ENCODE results near the gene ATF7IP2. TPM values are rescaled to one million over a fixed set of nuclear protein-coding genes. Genes with fewer than 3 reads are reported as not detected.
"Not testable (repeated sequence)": the region's sequence is repeated elsewhere in the genome, so short reads cannot be mapped to it uniquely, and the experiment has no call there.

Gene ATF7IP2
- total and polyA plus RNA-seq, 2 of the 13 experiments (the other 11 are each of a cell fraction or from before 2014, with no cell fraction given) = 117 to 217 TPM

DNA sequence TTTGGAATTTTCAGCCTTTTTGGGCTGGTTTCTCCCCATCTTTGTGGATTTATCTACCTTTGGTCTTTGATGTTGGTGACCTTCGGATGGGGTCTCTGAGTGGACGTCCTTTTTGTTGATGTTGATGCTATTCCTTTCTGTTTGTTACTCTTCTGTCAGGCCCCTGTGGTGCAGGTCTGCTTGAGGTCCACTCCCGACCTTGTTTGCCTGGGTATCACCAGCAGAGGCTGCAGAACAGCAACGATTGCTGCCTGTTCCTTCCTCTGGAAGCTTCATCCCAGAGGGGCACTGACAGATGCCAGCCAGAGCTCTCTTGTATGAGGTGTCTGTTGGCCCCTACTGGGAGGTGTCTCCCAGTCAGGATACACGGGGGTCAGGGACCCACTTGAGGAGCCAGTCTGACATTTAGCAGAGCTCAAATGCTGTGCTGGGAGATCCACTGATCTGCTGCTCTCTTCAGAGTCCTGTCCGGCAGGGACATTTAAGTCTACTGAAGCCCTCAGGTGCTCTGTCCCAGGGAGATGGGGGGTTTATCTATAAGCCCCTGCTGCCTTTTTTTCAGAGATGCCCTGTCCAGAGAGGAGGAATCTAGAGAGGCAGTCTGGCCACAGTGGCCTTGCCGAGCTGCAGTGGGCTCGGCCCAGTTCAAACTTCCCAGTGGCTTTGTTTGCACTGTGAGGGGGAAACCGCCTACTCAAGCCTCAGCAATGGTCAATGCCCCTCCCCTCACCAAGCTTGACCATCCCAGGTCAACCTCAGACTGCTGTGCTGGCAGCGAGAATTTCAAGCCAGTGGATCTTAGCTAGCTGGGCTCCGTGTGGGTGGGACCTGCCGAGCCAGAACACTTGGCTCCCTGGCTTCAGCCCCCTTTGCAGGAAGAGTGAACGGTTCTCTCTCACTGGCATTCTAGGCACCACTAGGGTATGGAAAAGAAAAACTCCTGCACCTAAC is 66.6 kb downstream of the ATF7IP2 start (continued):
- TF ChIP-seq, protein P1, sequence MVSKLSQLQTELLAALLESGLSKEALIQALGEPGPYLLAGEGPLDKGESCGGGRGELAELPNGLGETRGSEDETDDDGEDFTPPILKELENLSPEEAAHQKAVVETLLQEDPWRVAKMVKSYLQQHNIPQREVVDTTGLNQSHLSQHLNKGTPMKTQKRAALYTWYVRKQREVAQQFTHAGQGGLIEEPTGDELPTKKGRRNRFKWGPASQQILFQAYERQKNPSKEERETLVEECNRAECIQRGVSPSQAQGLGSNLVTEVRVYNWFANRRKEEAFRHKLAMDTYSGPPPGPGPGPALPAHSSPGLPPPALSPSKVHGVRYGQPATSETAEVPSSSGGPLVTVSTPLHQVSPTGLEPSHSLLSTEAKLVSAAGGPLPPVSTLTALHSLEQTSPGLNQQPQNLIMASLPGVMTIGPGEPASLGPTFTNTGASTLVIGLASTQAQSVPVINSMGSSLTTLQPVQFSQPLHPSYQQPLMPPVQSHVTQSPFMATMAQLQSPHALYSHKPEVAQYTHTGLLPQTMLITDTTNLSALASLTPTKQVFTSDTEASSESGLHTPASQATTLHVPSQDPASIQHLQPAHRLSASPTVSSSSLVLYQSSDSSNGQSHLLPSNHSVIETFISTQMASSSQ (IDR thresholded peaks at IDR 0.05; ENCODE audit: low read depth) = not testable (repeated sequence)
- TF ChIP-seq, protein P1 (CRISPR knock-in tag; IDR thresholded peaks at IDR 0.05; ENCODE audit: borderline replicate concordance) = peak; percentile 68; the same call in 1 of the 2 replicates
- TF ChIP-seq BCL6 (CRISPR knock-in tag; IDR thresholded peaks at IDR 0.05) (peak; percentile 41; the same call in 1 of the 2 replicates), SALL1 (CRISPR knock-in tag; IDR thresholded peaks at IDR 0.05) (peak; percentile 91), HNRNPL (IDR thresholded peaks at IDR 0.05; ENCODE audit: low read depth, low read length) (peak; percentile 82), FOSL2 (CRISPR knock-in tag; IDR thresholded peaks at IDR 0.05) (peak; percentile 73), KMT2A (CRISPR knock-in tag; IDR thresholded peaks at IDR 0.05) (peak; percentile 84; the same call in 1 of the 2 replicates), ZNF337 (CRISPR knock-in tag; IDR thresholded peaks at IDR 0.05; ENCODE audit: borderline replicate concordance, low read depth) (peak; percentile 79; the same call in 1 of the 2 replicates)
- TF ChIP-seq, protein P2, sequence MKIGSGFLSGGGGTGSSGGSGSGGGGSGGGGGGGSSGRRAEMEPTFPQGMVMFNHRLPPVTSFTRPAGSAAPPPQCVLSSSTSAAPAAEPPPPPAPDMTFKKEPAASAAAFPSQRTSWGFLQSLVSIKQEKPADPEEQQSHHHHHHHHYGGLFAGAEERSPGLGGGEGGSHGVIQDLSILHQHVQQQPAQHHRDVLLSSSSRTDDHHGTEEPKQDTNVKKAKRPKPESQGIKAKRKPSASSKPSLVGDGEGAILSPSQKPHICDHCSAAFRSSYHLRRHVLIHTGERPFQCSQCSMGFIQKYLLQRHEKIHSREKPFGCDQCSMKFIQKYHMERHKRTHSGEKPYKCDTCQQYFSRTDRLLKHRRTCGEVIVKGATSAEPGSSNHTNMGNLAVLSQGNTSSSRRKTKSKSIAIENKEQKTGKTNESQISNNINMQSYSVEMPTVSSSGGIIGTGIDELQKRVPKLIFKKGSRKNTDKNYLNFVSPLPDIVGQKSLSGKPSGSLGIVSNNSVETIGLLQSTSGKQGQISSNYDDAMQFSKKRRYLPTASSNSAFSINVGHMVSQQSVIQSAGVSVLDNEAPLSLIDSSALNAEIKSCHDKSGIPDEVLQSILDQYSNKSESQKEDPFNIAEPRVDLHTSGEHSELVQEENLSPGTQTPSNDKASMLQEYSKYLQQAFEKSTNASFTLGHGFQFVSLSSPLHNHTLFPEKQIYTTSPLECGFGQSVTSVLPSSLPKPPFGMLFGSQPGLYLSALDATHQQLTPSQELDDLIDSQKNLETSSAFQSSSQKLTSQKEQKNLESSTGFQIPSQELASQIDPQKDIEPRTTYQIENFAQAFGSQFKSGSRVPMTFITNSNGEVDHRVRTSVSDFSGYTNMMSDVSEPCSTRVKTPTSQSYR (CRISPR knock-in tag; IDR thresholded peaks at IDR 0.05; ENCODE audit: borderline replicate concordance) = peak; percentile 64; the same call in 1 of the 2 replicates
- TF ChIP-seq, protein P3, sequence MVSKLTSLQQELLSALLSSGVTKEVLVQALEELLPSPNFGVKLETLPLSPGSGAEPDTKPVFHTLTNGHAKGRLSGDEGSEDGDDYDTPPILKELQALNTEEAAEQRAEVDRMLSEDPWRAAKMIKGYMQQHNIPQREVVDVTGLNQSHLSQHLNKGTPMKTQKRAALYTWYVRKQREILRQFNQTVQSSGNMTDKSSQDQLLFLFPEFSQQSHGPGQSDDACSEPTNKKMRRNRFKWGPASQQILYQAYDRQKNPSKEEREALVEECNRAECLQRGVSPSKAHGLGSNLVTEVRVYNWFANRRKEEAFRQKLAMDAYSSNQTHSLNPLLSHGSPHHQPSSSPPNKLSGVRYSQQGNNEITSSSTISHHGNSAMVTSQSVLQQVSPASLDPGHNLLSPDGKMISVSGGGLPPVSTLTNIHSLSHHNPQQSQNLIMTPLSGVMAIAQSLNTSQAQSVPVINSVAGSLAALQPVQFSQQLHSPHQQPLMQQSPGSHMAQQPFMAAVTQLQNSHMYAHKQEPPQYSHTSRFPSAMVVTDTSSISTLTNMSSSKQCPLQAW (CRISPR knock-in tag; IDR thresholded peaks at IDR 0.05) = peak; percentile 55
- TF ChIP-seq, protein P4, sequence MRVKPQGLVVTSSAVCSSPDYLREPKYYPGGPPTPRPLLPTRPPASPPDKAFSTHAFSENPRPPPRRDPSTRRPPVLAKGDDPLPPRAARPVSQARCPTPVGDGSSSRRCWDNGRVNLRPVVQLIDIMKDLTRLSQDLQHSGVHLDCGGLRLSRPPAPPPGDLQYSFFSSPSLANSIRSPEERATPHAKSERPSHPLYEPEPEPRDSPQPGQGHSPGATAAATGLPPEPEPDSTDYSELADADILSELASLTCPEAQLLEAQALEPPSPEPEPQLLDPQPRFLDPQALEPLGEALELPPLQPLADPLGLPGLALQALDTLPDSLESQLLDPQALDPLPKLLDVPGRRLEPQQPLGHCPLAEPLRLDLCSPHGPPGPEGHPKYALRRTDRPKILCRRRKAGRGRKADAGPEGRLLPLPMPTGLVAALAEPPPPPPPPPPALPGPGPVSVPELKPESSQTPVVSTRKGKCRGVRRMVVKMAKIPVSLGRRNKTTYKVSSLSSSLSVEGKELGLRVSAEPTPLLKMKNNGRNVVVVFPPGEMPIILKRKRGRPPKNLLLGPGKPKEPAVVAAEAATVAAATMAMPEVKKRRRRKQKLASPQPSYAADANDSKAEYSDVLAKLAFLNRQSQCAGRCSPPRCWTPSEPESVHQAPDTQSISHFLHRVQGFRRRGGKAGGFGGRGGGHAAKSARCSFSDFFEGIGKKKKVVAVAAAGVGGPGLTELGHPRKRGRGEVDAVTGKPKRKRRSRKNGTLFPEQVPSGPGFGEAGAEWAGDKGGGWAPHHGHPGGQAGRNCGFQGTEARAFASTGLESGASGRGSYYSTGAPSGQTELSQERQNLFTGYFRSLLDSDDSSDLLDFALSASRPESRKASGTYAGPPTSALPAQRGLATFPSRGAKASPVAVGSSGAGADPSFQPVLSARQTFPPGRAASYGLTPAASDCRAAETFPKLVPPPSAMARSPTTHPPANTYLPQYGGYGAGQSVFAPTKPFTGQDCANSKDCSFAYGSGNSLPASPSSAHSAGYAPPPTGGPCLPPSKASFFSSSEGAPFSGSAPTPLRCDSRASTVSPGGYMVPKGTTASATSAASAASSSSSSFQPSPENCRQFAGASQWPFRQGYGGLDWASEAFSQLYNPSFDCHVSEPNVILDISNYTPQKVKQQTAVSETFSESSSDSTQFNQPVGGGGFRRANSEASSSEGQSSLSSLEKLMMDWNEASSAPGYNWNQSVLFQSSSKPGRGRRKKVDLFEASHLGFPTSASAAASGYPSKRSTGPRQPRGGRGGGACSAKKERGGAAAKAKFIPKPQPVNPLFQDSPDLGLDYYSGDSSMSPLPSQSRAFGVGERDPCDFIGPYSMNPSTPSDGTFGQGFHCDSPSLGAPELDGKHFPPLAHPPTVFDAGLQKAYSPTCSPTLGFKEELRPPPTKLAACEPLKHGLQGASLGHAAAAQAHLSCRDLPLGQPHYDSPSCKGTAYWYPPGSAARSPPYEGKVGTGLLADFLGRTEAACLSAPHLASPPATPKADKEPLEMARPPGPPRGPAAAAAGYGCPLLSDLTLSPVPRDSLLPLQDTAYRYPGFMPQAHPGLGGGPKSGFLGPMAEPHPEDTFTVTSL (CRISPR knock-in tag; IDR thresholded peaks at IDR 0.05; ENCODE audit: borderline replicate concordance) = peak; percentile 85; the same call in 1 of the 2 replicates
